ENCODE data around the gene CLEC7A.

CLEC7A gene

DNA sequence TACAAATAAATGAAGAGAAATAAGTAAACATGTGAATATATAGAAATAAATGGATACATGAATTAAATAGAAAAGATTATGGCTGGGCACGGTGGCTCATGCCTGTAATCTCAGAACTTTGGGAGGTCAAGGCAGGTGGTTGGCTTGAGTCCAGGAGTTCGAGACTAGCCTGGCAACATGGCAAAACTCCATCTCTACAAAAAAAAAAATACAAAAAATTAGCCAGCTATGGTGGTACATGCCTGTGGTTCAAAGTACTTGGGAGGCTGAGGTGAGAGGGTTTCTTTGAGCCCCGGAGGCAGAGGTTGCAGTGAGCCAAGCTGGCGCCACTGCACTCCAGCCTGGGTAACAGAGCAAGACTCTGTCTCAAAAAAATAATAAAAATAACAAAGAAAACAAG, 5.1 kb upstream of the CLEC7A start:
- no peaks in the 10 kb centered on the region for H3K9me3 ChIP-seq (ENCODE audit: insufficient read depth, low read depth, low read length)
- no peaks in the 10 kb centered on the region for H3F3A ChIP-seq (ENCODE audit: low read depth)
- H3K4me2 ChIP-seq (ENCODE audit: low read depth, low read length, poor library complexity, severe bottlenecking): no peak overlapping the region
- H3K4me3 ChIP-seq (ENCODE audit: low read length, poor library complexity, severe bottlenecking): no peak overlapping the region
- no peaks in the 10 kb centered on the region for H3K36me3 ChIP-seq (ENCODE audit: insufficient read depth, low read length)
- no peak for TF ChIP-seq EZH2phosphoT487 (IDR thresholded peaks at IDR 0.05; ENCODE audit: borderline replicate concordance)
- TF ChIP-seq, protein P1, sequence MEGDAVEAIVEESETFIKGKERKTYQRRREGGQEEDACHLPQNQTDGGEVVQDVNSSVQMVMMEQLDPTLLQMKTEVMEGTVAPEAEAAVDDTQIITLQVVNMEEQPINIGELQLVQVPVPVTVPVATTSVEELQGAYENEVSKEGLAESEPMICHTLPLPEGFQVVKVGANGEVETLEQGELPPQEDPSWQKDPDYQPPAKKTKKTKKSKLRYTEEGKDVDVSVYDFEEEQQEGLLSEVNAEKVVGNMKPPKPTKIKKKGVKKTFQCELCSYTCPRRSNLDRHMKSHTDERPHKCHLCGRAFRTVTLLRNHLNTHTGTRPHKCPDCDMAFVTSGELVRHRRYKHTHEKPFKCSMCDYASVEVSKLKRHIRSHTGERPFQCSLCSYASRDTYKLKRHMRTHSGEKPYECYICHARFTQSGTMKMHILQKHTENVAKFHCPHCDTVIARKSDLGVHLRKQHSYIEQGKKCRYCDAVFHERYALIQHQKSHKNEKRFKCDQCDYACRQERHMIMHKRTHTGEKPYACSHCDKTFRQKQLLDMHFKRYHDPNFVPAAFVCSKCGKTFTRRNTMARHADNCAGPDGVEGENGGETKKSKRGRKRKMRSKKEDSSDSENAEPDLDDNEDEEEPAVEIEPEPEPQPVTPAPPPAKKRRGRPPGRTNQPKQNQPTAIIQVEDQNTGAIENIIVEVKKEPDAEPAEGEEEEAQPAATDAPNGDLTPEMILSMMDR (conservative IDR thresholded peaks at IDR 0.05; ENCODE audit: low read length): no peak
- H4K20me1 ChIP-seq (ENCODE audit: insufficient read depth, low read length, poor library complexity, severe bottlenecking): no peaks in the 10 kb centered on the region
- no peak overlapping the region for H3K9ac ChIP-seq (ENCODE audit: low read depth, low read length, poor library complexity, severe bottlenecking)
- no peaks in the 10 kb centered on the region for H3K9me2 ChIP-seq (replicated peaks; ENCODE audit: low read depth, low read length)
- H3K79me2 ChIP-seq (ENCODE audit: insufficient read depth, low read length): no peaks in the 10 kb centered on the region
- H3K27me3 ChIP-seq (ENCODE audit: insufficient read depth, low read length, poor library complexity, severe bottlenecking): no peaks in the 10 kb centered on the region
- H2AFZ ChIP-seq (ENCODE audit: low read length): no peak overlapping the region
- peaks cover 8% of the 10 kb centered on the region for H3K4me1 ChIP-seq (ENCODE audit: insufficient read depth, low read length, poor library complexity, severe bottlenecking)

- Histone ChIP-seq H3K4me2 (ENCODE audit: low read depth, low read length, poor library complexity, severe bottlenecking) (no peak overlapping the region), H3K9me2 (replicated peaks; ENCODE audit: low read depth, low read length) (no peaks in the 10 kb centered on the region), H3F3A (ENCODE audit: low read depth) (no peaks in the 10 kb centered on the region), H3K4me1 (ENCODE audit: insufficient read depth, low read length, poor library complexity, severe bottlenecking) (peaks cover 11% of the 10 kb centered on the region), H3K9ac (ENCODE audit: low read depth, low read length, poor library complexity, severe bottlenecking) (no peak overlapping the region), H4K20me1 (ENCODE audit: insufficient read depth, low read length, poor library complexity, severe bottlenecking) (no peaks in the 10 kb centered on the region), H3K79me2 (ENCODE audit: insufficient read depth, low read length) (no peaks in the 10 kb centered on the region), H3K27me3 (ENCODE audit: insufficient read depth, low read length, poor library complexity, severe bottlenecking) (no peaks in the 10 kb centered on the region), H2AFZ (ENCODE audit: low read length) (no peak overlapping the region), H3K9me3 (ENCODE audit: insufficient read depth, low read depth, low read length) (no peaks in the 10 kb centered on the region), H3K36me3 (ENCODE audit: insufficient read depth, low read length) (no peaks in the 10 kb centered on the region), H3K4me3 (ENCODE audit: low read length, poor library complexity, severe bottlenecking) (no peak overlapping the region)
- TF ChIP-seq, protein P1 (conservative IDR thresholded peaks at IDR 0.05; ENCODE audit: low read length): no peak
- TF ChIP-seq EZH2phosphoT487 (IDR thresholded peaks at IDR 0.05; ENCODE audit: borderline replicate concordance): no peak
Measured at GRCh38 chr12:10132850-10133370, 2.9 kb upstream of the CLEC7A start.

GRCh38 chr12:10131111-10131690, 1.2 kb upstream of the CLEC7A start:
- Histone ChIP-seq H3K4me1 (ENCODE audit: insufficient read depth, low read length, poor library complexity, severe bottlenecking) (peaks cover 11% of the 10 kb centered on the region), H2AFZ (ENCODE audit: low read length) (no peak overlapping the region), H3K79me2 (ENCODE audit: insufficient read depth, low read length) (no peaks in the 10 kb centered on the region), H3F3A (ENCODE audit: low read depth) (no peaks in the 10 kb centered on the region), H3K4me3 (ENCODE audit: low read length, poor library complexity, severe bottlenecking) (no peak overlapping the region), H4K20me1 (ENCODE audit: insufficient read depth, low read length, poor library complexity, severe bottlenecking) (no peaks in the 10 kb centered on the region), H3K36me3 (ENCODE audit: insufficient read depth, low read length) (no peaks in the 10 kb centered on the region), H3K9ac (ENCODE audit: low read depth, low read length, poor library complexity, severe bottlenecking) (no peak overlapping the region), H3K4me2 (ENCODE audit: low read depth, low read length, poor library complexity, severe bottlenecking) (no peak overlapping the region), H3K9me3 (ENCODE audit: insufficient read depth, low read depth, low read length) (no peaks in the 10 kb centered on the region), H3K9me2 (replicated peaks; ENCODE audit: low read depth, low read length) (no peaks in the 10 kb centered on the region), H3K27me3 (ENCODE audit: insufficient read depth, low read length, poor library complexity, severe bottlenecking) (no peaks in the 10 kb centered on the region)
- TF ChIP-seq, protein P1 (conservative IDR thresholded peaks at IDR 0.05; ENCODE audit: low read length): no peak
- no peak for TF ChIP-seq EZH2phosphoT487 (IDR thresholded peaks at IDR 0.05; ENCODE audit: borderline replicate concordance)
